ENCODE measurements around the gene DPP7. TPM values are rescaled to one million over a fixed set of nuclear protein-coding genes. Genes with fewer than 3 reads are reported as not detected.

The DPP7 gene
- total RNA-seq, 2 donors from 2014 or later: 147 to 235 TPM

- H3K36me3 ChIP-seq: peaks cover 0 to 16% of the 10 kb centered on the region in 2 donors
- intact Hi-C loops (cut with DNase I): no loop called here
- WGBS: 87% methylated on average over 28 of the region's 28 CpGs
- no peak overlapping the region for H3K27ac ChIP-seq
- TF ChIP-seq, protein P1, sequence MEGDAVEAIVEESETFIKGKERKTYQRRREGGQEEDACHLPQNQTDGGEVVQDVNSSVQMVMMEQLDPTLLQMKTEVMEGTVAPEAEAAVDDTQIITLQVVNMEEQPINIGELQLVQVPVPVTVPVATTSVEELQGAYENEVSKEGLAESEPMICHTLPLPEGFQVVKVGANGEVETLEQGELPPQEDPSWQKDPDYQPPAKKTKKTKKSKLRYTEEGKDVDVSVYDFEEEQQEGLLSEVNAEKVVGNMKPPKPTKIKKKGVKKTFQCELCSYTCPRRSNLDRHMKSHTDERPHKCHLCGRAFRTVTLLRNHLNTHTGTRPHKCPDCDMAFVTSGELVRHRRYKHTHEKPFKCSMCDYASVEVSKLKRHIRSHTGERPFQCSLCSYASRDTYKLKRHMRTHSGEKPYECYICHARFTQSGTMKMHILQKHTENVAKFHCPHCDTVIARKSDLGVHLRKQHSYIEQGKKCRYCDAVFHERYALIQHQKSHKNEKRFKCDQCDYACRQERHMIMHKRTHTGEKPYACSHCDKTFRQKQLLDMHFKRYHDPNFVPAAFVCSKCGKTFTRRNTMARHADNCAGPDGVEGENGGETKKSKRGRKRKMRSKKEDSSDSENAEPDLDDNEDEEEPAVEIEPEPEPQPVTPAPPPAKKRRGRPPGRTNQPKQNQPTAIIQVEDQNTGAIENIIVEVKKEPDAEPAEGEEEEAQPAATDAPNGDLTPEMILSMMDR (IDR thresholded peaks at IDR 0.05): no peak
- no peak for TF ChIP-seq POLR2A (IDR thresholded peaks at IDR 0.05)
- no peak for TF ChIP-seq POLR2AphosphoS5 (IDR thresholded peaks at IDR 0.05)
- DNase-seq (ENCODE audit: low spot score): no peak
- no peaks in the 10 kb centered on the region for H3K27me3 ChIP-seq (replicated peaks; ENCODE audit: insufficient read depth)
- no peaks in the 10 kb centered on the region for H3K9me3 ChIP-seq
- no peak overlapping the region for H3K4me3 ChIP-seq
- H3K4me1 ChIP-seq (replicated peaks): no peaks in the 10 kb centered on the region
These were observed 3.4 kb downstream of the DPP7 start for GRCh38 chr9:137110911-137111787.

DNA sequence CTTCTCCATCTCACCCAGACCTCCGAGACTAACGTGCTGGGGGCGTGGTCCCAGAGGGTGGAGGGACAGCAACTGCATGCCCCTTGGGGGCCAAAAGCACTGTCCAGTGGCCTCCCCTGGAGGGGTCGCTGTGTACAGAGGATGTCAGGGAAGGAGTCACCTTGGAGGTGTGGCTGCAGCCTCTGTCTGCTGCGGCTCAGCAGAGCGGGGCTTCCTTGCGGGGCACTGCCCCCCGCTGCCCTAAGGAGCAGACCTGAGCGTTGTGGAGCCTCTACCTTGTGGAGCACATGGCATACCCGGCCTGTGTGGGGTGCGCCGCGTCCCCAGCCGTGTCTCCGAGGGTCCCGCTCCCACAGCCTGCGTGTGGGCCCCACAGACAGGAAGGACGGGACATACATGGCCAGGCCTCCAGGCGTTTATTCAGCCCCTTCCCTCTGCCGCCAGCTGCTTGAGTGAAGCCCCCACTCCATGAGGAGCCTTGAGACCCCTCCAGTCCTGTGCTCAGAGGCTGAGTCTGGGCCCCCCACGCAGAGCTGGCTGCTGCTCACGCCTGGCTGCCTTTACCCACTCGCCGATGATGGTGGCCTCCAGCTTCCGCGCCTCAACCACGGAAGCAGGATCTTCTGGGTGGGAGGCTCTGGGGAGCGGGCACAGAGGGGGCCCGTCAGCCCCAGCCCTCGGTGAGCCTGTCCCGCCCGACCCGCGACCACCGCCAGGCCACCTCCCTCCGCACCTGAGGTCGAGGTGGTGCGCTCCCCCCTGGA is 4.2 kb downstream of the DPP7 start:
- intact Hi-C loops (cut with DNase I): no loop called here
- TF ChIP-seq POLR2A (IDR thresholded peaks at IDR 0.05) (no peak), POLR2AphosphoS5 (IDR thresholded peaks at IDR 0.05) (no peak)
- TF ChIP-seq, protein P1 (IDR thresholded peaks at IDR 0.05): no peak
- Histone ChIP-seq H3K27me3 (replicated peaks; ENCODE audit: insufficient read depth) (no peaks in the 10 kb centered on the region), H3K9me3 (no peaks in the 10 kb centered on the region), H3K4me1 (replicated peaks) (no peaks in the 10 kb centered on the region), H3K36me3 (peaks cover 0 to 16% of the 10 kb centered on the region in 2 donors), H3K4me3 (no peak overlapping the region), H3K27ac (no peak overlapping the region)
- WGBS: 88% methylated on average over 35 of the region's 38 CpGs
- no peak for DNase-seq (ENCODE audit: low spot score)

DNA sequence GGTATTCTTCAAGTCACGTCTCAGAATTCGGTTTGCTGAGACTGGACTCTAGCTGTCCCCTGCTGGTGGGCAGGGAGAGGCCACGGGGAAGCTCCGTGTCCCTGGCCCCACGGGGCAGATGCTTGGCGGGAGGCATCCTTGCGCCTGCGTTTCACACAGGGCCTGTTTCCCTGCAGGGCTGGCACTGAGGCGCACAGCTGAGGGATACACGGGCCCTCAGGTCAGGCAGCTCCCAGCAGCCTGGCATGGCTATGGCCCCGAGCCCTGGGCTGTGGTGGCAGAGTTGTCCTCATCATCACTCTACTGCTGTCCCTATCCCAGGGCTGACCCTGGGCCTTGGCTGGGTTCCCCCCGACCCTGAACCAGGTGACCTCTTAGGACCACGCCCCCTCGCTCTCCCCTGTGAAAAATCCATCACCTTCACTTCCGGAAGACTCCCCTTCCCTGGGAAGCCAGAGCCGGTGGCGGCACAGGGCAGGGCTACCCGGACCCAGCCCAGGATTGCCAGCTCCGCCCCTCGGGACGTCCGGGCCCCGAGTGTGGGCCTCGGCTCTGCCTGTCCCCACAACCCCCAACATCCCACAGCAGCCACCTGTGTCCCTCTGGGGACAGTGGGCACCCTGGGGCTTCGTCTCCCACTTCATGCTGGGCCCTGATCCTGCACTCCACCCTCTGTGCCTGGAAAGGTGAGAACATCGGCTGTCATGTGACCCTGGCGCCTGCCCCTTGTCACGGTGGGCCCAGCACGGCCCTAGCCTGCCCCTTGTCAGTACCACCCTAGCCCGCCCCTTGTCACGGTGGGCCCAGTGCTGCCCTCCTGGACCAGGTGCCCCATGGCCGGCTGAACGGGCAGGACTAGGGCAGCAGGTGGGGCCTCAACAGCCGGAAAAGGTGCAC is 5.0 kb downstream of the DPP7 start:
- Histone ChIP-seq H3K4me3 (no peak overlapping the region), H3K4me1 (replicated peaks) (no peaks in the 10 kb centered on the region), H3K9me3 (no peaks in the 10 kb centered on the region), H3K27ac (no peak overlapping the region), H3K36me3 (peaks cover 0 to 16% of the 10 kb centered on the region in 2 donors), H3K27me3 (replicated peaks; ENCODE audit: insufficient read depth) (no peaks in the 10 kb centered on the region)
- no peak for TF ChIP-seq POLR2A (IDR thresholded peaks at IDR 0.05)
- TF ChIP-seq POLR2AphosphoS5 (IDR thresholded peaks at IDR 0.05): no peak
- TF ChIP-seq, protein P1 (IDR thresholded peaks at IDR 0.05): no peak
- intact Hi-C loops (cut with DNase I): no loop called here
- DNase-seq (ENCODE audit: low spot score): no peak
- 76% methylated on average over 32 of the region's 34 CpGs for whole genome bisulfite sequencing

DNA sequence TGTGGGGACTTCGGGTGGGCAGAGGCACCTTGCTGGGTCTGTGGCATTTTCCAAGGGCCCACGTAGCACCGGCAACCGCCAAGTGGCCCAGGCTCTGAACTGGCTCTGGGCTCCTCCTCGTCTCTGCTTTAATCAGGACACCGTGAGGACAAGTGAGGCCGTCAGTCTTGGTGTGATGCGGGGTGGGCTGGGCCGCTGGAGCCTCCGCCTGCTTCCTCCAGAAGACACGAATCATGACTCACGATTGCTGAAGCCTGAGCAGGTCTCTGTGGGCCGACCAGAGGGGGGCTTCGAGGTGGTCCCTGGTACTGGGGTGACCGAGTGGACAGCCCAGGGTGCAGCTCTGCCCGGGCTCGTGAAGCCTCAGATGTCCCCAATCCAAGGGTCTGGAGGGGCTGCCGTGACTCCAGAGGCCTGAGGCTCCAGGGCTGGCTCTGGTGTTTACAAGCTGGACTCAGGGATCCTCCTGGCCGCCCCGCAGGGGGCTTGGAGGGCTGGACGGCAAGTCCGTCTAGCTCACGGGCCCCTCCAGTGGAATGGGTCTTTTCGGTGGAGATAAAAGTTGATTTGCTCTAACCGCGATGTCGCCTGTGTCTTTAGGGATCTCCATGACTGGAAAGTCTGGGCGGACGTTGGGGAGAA is 5.8 kb downstream of the DPP7 start:
- Histone ChIP-seq H3K4me1 (replicated peaks) (no peaks in the 10 kb centered on the region), H3K27me3 (replicated peaks; ENCODE audit: insufficient read depth) (no peaks in the 10 kb centered on the region), H3K36me3 (peaks cover 0 to 16% of the 10 kb centered on the region in 2 donors), H3K27ac (no peak overlapping the region), H3K4me3 (no peak overlapping the region), H3K9me3 (no peaks in the 10 kb centered on the region)
- no peak for DNase-seq (ENCODE audit: low spot score)
- intact Hi-C loops (cut with DNase I): no loop called here
- TF ChIP-seq POLR2AphosphoS5 (IDR thresholded peaks at IDR 0.05): no peak
- TF ChIP-seq, protein P1 (IDR thresholded peaks at IDR 0.05): no peak
- no peak for TF ChIP-seq POLR2A (IDR thresholded peaks at IDR 0.05)
- 88% methylated on average over 27 of the region's 29 CpGs for WGBS
